Activated CD4-positive, CD25-positive, alpha-beta regulatory T cell (primary cell): ENCODE results near the gene TMCO2.

Experiments
- DNase-seq, 4 experiments: peaks; one replicate each; lab custom pipeline; 2025; lab: John Stamatoyannopoulos, UW

The TMCO2 gene

DNA sequence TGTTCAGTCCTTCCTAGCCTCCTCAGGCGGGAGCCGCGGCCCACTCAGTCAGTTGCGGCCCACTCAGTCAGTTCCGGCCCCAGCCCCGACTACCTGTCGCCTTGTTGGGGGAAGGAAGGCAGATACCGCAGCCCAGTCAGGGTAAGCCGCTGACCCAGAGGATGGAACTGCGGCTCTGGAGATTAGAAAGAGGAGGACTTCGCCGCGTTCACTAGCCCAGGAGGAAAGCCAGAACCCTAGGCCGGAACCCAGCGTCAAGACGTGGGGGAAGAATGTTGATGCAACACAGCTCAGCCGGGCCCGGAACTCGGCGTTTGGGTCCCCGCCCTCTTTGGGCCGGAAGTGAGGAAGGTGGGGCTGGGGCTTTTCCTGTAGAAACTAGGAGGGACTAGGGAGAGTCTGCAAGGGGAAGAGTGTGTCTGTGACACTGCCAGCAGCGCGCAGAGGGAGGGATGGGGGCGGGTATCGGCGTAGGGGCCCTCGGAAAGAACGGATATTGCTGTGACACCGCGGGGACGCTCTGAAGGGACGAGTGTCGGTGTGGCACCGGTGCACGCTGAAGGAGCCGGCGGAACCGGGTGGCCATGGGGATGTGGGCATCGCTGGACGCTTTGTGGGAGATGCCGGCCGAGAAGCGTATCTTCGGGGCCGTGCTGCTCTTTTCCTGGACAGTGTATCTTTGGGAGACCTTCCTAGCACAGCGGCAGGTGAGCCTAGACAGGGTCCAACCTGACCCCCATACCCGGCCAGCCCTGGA lies 10.1 kb downstream of the TMCO2 start, which contains the start of gene ZMPSTE24:
Gene ZMPSTE24, plus strand, starts transcription at position 549 of the 757 bp plus-strand sequence. Its CDS starts 36 bp downstream, at position 585.
- DNase-seq, result peak; percentile 88 to 100 (median 91)

DNA sequence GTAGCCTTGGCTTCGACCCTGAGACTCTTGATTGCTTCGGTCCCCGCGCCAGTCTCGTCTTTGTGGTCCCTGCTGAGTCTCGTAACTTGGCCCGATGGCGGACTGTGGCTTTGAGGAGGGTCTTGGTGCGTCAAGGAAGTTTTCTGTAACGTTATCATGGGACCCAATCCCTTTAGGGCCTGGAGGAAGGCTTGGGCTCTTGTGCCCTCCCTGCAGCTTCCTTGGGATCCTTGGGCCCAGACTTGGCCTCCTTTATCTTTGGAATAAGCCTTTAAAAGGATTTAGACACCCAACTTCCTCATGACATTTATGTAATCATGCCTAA lies 10.7 kb downstream of the TMCO2 start:
- no peak for DNase-seq

DNA sequence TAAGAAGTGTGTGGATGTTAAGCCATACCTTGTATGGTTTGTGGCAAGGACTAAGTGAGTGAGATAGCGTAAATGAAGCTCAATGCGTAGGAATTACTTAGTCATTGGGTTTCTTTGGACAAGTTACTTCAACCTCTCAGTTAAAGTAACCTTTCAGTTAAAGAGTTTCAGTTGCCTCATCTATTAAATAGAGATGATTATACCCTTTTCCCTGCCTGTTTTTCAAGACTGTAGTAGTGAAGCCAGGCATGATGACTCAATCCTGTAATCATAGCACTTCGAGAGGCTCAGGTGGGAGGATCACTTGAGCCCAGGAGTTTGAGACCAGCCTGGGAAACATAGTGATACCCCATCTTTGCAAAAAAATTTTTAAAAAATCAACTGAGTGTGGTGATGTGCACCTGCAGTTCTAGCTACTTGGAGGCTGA lies 16.6 kb downstream of the TMCO2 start:
- no peak for DNase-seq

DNA sequence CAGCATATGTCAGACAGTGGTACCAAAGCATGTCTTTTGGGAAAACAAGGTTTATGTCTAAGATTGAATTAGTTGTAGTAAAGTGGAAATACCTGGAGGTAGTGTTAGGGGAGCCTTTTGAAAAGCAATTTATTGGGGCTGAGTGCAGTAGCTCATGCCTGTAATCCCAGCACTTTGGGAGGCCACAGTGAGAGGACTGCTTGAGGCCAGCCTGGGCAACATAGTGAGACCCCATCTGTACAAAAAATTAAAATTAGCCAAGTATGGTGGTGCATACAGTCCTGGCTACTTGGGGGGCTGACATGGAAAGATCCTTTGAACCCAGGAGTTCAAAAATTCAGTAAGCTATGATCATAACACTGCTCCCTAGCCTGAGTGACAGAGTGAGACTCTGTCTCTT lies 17.6 kb downstream of the TMCO2 start:
- no peak for DNase-seq

DNA sequence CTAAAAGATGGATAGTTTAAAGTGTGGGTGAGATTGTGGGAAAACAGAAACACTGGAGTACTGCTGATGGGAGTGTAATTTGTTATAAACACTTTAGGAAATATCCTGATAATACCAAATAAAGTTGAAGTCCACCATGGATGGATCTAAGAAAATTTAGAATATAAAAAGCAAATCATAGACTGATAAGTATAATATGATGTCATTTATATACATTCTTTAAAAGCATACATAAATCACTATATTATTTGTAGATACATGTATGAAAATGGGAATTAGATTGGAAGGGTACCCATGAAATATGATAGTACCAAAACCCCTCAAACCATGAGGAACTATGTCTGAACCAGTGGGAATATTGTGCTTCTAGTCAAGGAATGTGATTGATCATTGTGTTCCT lies 18.2 kb downstream of the TMCO2 start:
- DNase-seq, result no peak

DNA sequence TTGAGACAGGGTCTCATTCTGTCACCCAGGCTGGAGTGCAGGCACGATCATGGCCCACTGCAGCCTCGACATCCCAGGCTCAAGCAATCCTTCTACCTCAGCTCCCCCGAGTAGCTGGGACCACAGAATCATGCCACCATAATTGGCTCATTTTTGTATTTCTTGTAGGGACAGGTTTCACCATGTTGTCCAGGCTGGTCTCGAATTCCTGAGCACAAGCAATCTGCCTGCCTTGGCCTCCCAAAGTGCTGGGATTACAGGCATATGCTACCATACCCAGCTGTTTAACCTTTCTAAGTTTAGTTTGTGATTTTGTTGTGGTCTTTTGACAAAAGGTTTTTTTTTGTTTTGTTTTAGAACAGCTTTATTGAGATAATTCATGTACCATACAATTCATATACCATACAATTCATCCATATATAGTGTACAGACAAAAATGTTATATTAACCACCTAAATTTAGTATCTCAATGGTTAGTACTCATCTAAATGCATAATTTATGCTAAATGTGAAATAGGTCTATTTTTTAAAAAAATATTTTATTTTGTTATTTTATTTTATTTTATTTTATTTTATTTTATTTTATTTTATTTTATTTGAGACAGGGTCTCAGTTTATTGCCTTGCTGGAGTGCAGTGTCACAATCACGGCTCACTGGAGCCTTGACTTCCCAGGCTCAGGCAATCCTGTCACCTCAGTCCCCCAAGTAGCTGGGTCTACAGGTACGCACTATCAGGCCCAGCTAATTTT lies 19.2 kb downstream of the TMCO2 start:
- DNase-seq, result no peak

DNA sequence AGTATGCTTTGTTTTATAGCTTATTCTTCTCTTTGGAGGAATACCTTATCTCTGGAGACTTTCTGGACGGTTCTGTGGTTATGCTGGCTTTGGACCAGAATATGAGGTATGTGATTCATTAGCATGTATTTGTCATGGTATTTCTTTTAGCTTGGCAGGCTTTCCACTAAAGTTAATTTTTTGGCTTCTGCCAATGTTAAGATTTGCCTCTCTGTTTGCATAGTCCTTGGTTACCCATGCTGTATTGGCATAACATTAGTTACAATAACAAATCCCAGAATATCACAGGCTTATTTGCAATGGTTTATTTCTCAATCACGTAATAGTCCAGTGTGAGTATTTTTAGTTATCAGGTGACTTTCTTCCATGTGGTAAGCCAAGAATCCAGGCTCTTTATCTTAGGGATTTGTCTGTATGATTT lies 20.0 kb downstream of the TMCO2 start:
- DNase-seq, result no peak

DNA sequence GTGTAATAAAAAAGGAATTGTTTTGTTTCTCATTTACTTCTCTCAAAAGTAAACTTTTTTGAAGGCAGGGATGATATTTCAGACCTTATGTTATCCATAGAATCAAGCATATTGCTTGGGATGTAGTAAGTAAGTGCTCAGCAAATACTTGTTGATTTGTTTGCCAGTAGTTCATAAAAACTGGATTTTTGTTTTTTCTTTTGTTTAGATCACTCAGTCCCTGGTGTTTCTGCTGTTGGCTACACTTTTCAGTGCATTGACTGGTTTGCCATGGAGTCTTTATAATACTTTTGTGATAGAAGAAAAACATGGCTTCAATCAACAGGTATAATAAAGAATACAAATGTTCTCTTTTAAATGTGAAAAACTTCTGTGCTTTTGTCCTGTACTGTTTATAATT lies 20.5 kb downstream of the TMCO2 start:
- DNase-seq, result no peak

DNA sequence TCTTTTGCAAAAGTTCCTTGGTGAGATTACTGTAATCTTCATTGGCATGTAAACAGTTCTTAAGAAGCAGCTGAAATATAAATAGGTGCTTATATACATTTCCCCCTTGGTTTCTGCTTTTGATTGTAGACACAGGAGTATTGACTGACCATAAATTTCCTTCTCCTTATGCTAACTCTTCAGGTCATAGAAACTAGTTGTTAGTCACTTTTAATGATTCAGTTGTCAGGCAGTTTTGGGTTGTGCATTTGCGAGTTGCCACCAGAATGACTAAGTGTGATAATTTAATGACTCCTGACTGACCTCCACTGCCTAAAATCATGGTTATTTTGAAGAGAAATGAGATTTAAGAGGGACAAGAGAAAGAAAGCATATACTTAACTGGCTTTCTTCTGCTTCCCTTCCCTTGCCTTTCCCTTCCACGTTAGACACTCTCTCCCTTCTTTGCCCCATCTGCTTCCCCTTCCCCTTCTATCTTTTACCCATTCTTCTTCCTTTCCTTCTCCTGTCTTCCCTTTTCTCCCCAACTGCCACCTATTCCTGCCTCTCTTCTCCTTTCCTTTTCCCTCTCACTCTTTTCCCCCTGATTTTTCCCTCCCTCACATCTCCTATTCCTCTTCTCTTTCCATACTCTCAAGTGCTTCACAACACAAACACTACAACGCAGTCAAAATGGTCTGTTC lies 22.6 kb downstream of the TMCO2 start:
- no peak for DNase-seq

DNA sequence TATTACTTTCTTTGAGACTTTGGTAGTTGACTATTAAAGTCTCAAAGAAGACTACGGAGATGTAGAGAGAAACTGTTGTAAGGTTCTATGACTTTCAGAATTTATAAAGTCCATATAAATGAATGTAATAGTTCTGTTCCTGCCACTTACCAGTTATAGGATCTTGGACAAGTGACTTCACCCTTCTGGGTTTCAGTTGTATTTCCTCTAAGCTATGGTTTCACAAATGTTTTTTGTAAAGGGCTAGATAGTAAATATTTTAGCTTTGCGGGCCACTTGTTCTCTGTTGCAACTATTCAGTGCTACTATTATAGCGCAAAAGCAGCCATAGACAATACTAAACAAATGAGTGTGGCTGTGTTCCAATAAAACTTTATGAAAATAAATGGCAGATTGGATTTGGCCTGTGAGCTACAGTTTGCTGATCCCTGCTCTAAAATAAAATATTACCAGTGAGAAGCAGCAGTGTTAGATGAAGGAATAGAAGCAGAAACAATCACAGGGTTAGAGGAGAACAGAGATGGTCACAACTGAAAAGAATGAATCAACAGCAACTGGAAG lies 25.0 kb downstream of the TMCO2 start:
- no peak for DNase-seq

DNA sequence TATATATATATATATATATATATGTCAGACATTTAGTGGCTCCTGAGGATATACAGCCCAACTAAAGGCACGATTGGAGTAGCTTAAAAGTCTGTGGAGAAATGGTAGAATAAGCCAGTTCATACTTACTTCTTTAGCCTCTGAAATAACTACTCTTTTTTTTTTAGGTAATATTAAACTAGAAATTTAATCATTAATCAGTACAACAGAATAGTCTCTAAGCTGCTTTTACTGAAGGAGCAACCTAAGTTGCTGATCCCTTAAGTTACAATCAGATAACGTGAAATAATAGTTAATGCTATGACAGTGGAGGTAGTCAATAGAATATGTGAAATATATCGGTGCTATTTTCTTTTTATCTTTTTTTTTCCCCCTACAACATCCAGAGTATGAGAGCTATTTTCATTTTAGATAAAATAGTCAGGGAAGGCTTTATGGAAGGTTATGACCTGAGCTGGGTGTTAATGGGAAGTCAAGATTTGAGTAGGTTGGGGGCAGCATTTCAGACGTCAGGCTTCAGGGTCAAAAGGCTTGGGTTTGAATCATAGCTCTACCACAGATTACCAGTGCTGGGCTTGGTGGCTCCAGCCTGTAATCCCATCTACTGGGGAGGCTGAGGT lies 25.9 kb downstream of the TMCO2 start:
- DNase-seq, result no peak

DNA sequence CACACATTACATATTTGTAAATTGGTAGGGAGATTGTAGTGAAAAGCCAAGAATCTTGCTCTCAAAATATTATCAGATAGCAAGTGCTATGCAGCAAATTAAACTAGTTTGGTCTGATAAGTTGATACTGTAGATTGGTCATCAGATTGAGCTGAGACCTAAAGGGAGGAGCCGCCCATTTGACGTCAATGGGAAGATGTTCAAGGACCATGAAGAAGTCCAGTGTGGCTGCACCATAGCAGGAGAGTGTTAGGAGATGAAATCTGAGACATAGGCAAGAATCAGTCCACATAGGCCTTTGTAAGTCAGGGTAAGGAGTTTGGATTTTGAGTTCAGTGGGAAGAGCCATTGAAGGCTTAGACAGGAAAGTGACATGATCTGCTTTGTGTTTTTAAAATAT lies 26.6 kb downstream of the TMCO2 start:
- no peak for DNase-seq

DNA sequence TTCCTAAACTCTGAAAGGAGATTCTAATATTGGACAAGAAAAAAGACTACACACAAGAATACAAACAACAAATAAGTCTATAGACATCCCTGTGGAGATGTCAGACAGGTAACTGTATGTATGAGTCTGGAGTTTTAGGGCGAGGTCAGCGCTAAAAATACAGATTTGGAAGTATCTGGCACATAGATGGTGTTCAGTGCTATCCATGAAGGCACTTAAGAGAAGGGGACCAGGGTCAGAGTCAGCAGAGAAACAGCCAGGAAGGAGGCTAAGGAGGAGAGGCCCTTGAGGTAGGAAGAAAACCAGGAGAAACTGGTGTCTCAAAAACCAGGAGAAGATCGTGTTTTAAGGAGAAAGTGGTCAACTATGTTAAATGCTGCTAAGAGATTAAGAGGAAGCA lies 28.4 kb downstream of the TMCO2 start:
- no peak for DNase-seq

DNA sequence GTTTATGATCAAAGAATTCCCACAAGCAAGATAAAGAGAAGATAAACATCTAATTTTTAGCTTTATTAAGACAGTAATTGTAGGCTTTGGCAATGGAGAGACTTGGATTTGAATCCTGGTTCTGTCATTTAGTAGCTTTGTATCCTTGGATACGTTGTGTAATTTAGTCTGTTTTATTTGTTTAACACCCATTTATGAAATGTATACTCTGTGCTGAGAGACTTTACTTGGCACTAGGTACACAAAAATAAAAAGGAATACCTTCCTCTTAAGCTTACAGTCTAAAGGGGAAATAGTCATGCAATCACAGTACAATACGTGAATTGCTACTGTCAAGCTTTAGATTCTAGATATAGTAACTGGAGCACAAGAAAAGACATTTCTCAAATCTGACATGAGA lies 34.1 kb downstream of the TMCO2 start:
- DNase-seq, result no peak

DNA sequence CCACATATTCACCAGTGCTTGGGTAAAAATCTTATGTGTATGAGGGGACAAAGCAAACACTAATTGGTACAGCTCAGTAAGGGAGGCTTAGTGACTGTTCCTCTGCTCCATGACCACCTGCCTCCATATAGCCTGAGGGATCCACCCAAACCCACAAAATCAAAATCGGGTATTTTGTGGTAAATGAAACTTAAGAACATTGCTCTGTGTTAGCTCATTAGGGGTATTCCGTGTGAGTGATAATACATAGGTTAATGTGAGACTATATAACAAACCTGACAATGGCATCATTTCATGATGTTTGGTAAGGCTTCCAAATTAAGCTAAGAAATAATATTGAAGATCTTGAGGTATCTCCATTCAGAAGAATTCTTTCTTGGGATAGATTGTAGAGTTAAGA lies 43.6 kb downstream of the TMCO2 start:
- no peak for DNase-seq

DNA sequence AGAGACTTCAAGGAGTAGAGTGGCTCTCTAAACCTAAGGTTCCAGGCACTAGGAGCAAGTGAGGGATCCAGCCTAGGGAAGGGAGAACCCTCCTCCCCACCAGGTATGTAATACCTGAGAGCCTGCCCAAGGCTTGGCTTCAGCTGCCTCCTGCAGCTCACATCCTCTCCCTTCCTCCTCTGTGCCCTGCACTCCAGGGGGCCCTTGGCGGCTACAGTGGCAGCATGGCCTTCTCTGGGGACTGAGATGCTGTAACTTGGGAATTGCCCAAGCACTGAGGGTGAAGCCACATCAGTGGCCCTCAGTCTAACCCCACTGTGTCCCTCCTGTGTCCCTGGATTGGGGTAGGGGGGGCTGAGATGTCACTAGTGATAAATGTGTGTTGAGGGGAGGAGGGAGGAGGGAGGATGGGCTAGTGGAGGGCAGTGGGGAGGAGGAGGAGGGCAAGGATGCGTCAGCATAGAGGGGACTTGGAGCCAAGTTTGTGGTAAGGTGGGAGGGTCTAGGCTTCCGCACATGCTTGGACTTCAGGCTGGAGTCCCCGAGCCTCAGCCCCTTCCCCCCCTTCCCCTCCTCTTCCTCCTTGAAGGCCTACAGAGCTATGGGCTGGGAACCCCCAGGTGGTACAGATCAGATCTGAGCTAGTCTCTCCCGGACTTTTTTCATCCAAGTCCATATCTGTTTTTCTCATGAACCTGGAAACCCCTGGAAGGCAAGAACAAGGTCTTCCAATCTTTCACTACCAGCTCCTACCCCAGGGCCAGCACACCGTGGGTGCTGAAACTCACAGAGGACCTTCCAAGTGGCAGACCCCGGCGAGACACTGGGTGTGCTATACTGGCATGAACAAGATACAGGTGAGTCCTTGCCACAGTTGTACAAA lies 51.9 kb downstream of the TMCO2 start:
- no peak for DNase-seq

DNA sequence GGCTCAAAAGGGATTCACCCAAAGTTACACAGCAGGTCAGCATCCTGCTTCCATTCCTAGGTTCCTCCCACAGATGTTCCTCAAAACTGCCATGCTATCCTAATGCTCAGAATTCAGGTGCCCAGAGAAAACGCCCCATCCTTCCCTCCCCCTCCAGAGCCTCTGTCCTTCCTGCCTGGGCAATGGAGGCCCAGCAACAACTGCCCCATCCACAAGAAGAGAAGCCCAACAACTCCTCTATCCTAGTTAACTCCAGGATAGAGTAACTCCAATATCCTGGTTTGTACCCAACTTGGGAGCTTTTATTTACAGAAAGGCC lies 52.5 kb downstream of the TMCO2 start:
- no peak for DNase-seq

DNA sequence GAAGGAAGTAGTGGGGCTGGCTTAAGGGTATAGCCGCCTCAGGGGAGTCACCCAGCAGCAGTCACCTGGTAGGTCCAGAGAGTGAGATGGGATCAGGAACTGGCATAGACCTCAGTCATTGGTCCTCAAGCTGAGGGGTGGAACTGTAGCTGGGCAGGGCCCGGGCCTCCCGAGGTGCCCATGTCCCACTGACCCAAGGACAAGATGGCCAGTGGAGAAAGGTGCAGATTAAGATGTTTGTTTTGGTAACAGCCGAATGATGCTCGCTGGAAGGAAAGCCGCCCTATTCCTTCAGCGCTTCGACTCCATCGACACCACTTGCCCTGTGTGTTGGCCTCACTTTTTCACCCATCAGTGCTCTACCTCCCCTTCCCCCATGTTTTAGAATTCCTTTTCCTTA lies 52.9 kb downstream of the TMCO2 start:
- DNase-seq, result no peak

DNA sequence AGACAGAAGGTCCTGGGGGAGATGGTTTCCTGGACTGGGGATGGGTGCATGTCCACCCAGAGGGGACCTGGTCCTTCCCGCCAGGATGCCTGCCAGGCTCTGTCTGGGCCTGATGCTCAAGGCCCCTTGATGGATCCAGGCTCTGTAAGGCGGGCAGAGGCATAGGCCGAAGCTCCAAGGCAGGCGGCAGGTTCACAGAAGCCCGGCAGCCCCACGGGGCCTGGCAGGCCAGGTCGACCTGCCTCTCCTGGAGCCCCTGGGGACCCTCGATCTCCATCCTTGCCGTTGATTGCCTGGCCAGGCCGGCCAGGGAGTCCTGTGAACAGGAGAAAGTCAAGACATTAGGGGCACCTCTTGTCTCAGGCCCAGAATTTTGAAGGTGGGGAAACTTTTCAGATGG lies 53.3 kb downstream of the TMCO2 start:
- DNase-seq, result no peak
